HG02970 (cell line): ENCODE results near the gene SMPD3.

Experiments used
- ATAC-seq: cut with Tn5 transposase; IDR thresholded peaks from one replicate; pipeline ENCODE4 v1.9.1; 2021; ENCODE audit warnings: mild to moderate bottlenecking, moderate library complexity, moderate number of reproducible peaks; ENCODE audit not compliant: unreplicated experiment, low FRiP score

SMPD3 gene

GRCh38 chr16:68387301-68387700, 61.0 kb downstream of the SMPD3 start:
- ATAC-seq: no peak

- no peak for ATAC-seq
Observed at GRCh38 chr16:68386628-68387027, 61.7 kb downstream of the SMPD3 start.

- no peak for ATAC-seq
Observed at GRCh38 chr16:68385371-68385770, 62.9 kb downstream of the SMPD3 start.

DNA sequence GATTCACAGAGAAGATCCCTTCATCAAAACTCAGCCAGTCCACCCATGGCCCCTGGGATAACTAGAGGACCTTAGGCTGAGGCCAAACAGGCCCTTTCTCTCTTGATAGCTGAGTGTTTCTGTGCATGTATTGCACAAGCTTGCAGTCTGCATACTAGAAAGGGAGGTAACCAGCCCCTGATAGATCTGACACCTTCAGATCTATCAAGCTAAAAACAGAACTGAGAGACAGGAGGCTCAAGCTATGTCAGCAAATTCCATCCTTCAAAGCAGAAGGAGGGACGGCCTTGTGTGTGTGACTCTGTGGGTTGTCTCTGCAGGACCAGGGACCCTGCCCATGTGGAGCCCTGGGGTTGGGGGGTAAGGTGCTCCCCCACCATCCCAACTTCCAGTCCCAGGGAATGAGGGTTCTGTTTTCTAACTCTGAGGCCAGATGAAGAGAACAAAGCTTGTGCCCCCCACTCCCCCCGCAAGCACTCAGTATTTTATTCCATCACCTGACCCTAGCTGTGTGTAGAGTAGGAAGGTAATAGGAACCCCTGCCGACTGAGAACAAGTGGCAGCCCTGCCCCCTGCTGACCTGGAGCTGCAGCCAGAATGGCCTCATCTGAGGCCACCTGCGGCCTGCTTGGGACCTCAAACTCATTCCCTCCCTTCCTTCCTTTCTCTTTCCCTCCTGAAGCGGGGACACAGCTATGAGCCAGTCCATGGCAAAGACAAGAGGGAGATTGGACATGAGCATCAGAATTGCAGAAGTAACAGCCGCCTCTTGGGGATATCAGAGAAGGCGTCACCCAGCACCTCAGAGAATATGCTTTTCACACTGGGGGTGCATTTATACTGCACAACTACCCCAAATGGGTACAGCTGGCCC, 63.8 kb downstream of the SMPD3 start:
- ATAC-seq: no peak

DNA sequence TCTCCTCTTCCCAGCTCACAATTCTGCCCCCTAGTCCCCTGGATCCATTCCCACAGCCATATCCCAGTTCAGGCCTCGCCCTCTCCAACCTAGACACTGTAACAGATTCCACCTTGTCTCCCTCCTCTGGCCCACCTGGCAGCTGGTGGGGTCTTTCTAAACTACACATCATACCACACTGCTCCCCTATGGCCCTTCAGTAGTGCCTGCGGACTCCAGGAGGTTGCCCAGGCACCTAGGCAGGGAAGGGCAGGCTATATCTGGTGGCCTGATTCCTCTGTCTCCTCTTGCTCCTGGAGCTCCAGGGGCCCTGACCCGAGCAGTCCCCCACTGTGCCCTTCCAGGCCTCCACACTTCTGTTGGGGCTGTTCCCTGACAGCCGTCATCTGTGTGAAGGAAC, 64.5 kb downstream of the SMPD3 start:
- ATAC-seq: no peak

GRCh38 chr16:68382296-68382718, 66.0 kb downstream of the SMPD3 start:
- no peak for ATAC-seq

- ATAC-seq: no peak
Observed at GRCh38 chr16:68381363-68381724, 67.0 kb downstream of the SMPD3 start.

DNA sequence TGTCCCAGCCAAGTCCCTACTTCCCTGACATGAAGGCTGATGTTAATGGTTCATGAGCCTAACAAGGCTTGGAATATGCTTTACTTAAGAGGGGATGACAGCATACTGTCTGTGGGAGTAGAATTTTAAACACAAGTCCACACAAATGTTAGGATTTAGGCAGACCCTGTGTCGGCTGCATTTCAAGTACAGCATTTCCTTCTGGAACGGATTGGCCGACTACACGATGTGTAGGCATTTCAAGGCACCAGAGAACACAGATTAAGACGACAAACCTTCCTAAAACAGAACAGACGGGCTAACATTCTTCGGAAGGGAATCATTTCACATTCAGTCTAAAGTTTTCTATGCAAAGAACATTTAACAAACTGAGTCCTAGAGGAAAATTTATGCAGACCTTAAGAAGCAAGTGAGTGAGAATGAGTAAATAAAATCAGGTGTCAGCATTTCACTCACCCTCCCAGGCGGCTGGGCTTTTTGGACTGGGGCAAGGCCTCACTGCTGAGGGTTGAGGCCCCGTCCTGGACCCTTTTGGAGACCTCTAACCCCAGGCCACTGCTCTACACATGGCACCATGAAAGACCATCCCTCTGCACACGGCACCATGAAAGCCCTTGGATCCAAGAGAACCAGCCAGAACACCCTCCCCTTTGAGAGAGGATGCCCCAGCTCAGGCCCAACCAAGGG, 67.5 kb downstream of the SMPD3 start:
- ATAC-seq: no peak

DNA sequence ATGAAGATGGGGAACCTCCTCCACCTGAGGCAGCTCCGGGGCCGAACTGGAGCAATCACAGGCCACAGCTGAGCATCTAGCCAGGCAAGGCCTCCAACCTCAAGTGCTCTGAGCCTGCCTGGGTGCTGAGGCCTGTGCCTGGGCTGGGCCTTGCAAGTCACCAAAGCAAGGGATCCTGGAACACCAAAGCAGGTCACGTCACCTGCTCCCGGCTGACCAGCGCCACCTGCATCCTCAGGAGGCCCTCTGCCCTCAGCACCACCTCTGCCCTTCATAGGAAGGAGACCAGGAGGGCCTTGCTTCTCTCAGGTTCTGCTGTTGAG, 68.0 kb downstream of the SMPD3 start:
- no peak for ATAC-seq

DNA sequence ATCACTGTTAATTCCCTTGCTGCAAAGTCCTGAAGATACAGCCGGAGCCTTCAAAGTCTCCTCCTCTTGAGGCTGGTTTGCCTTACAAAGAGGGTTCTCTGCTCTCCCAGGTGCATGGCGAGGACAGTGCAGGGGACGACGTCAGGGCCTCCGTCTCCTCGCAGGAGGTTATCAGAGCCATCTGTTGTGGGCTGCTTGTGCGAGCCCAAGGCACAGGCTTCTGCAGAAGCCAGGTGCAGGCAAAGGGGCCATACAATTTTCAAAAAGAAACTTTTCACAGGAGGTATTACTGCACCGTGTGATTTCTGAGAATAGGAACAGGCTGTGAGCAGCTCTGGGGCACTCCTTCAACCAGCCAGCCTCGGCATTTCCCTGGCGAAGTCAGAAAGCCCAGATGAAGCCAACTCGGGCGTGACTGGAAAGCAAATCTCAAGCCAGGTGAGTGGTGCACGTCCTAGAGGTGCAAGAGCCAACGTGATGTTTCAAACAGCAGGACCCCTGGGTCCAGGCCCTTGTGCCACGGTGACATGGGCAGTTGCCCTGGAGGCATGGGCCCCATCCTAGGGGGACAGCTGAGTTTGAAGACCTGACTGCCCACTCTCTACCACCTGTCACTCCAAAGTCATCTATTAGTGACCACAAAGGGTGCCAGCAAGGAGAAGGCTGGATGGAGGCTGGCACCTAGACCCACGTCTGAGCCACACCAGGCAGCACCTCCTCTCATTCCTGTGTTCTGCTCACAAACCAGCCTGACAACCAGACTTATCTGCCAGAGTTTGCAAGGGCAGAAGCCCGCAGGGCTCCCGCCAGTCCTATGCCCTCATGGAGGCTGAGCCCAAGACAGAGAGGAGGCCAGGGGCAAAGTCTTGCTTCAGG, 68.6 kb downstream of the SMPD3 start:
- no peak for ATAC-seq

GRCh38 chr16:68378436-68379415, 69.6 kb downstream of the SMPD3 start:
- no peak for ATAC-seq

DNA sequence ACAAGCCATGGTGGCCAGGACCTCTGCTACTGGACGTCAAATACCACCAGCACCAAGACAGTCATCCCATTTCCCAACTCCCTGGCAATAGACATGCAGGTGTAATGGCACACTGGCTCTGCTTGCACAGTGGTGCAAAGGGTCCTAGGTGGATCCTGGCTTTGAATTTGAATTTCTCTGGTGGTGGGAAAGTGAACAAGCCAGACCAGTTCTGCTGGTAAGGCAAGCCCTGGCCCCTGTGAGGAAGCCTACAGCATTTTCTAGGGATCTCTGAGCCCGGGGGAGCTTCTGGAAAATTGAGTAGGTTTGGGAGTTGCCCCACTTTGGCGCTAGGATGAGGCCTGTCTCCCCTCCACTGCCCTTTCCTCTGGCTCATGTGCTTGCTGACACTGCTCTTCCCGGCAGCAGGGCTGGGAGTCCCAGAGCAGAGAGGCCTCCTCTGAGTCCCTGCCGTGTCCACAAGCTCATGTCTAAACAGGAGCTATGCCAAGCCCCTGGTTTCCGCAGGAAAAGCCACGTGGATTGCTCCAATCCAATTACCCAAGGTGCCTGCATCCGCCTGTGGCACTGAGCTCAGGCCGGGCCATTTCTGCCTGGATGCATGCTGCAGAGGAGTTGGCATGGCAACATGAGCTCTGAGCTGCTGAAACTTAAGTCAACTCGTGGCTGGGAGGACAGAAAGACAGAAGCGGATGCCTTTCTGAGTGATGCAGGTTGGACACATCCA, 70.5 kb downstream of the SMPD3 start:
- no peak for ATAC-seq

DNA sequence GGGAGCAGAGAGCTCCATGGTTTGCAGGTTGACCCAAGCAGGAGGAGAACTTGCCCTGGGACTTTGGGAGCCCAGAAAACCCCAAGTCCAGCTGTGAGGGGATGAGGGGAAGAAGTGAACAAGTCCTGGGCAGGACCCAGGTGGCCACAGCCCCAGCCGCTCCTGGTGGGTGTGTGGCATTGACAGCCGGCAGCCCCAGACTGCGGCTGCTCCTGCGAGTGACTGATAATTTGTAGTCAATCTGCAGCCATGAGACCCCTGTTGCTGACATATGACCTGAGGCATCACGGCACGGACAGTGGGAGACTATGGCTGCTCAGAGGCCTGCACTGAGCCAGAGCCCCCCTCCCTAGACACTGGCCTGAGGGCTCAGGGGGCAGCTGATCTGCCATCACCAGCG, 71.1 kb downstream of the SMPD3 start:
- no peak for ATAC-seq

- ATAC-seq: no peak
Observed at GRCh38 chr16:68376590-68376989, 71.7 kb downstream of the SMPD3 start.

- ATAC-seq: no peak
Observed at GRCh38 chr16:68375801-68376536, 72.3 kb downstream of the SMPD3 start.

DNA sequence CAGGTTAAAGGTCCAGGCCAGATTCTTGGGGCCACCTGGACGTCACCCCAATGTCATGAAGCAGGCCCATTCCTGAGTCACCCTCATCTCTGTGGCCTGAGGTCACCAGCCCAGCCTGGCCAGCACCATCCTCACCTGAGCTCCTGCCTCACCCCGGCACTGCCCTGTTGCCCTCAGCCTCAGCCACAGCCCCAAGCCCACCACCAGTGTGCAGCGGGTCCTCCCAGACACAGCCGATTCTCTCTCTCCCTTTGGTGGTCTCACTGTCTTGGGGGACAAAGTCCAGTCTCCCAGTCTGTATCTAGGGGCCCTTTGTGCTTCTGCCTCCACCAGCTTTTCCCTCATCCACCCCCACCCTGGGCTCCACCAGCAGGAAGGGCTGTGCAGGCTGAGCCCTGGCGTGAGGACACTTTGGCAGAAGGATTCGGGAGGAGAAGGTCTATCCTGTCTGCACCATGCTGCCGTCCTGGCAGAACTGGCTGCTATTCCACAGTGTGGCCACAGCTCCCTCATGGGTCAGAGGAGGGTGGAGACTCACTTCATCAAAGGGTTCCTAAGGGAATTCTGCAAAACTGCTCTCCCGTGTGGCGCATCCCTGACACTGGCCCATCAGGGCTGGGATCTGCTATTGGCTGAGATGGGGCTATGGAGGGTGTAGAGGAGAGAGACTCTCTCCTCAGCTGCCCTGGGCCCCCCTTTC, 73.2 kb downstream of the SMPD3 start:
- no peak for ATAC-seq

DNA sequence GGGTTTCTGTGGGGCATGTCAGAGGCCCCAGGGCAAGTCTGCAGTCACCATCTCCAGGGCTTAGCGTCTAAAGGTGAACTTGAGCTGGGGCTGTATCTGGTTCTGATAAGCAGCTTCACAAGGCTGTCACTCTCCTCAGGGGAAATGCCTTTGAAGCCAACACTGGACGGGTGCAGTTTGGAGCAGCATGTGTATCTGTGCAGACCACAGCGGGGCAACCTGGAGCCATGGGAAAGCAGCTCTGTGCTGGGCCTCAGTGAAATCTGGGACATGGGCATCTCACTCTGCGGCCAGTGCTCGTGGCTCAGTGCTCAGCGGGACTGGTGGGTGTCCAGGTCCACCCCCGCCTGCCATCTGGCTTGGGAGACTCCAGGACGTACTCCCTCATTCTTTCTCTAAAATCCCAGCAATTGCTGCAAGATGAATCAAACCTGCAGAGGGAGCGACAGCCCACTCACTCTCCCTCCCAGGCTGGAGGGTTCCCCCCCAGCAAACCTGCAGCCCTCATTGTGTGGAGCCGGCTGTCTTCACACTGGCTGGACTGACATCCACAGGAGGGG, 74.0 kb downstream of the SMPD3 start:
- ATAC-seq: no peak
